Measurements from ENCODE around the gene RALGPS1.

RALGPS1 gene

GRCh38 chr9:127027694-127028093, 113.1 kb downstream of the RALGPS1 start:
- DNase-seq (ENCODE audit: low spot score) = no peak
- in situ Hi-C loops (cut with MboI; ENCODE audit: low pct_unique_long_range_greater_than_20kb, low sequenced_read_pairs, unreplicated experiment) = no loop called here

GRCh38 chr9:127029548-127029947, 115.0 kb downstream of the RALGPS1 start:
- DNase-seq (ENCODE audit: low spot score) = no peak
- no peak for TF ChIP-seq CTCF (IDR thresholded peaks at IDR 0.05; ENCODE audit: extremely low read depth, insufficient read depth, missing control alignments)
- in situ Hi-C loops (cut with MboI; ENCODE audit: low pct_unique_long_range_greater_than_20kb, low sequenced_read_pairs, unreplicated experiment) = no loop called here

More at GRCh38 chr9:127027694-127028093, 113.1 kb downstream of the RALGPS1 start:
- TF ChIP-seq CTCF (IDR thresholded peaks at IDR 0.05; ENCODE audit: extremely low read depth, insufficient read depth, missing control alignments) = no peak

- in situ Hi-C loops (cut with MboI; ENCODE audit: low pct_unique_long_range_greater_than_20kb, low sequenced_read_pairs, unreplicated experiment) = no loop called here
- DNase-seq (ENCODE audit: low spot score) = no peak
- no peak for TF ChIP-seq CTCF (IDR thresholded peaks at IDR 0.05; ENCODE audit: extremely low read depth, insufficient read depth, missing control alignments)
These were observed 116.5 kb downstream of the RALGPS1 start for GRCh38 chr9:127030814-127031740.

- in situ Hi-C loops (cut with MboI; ENCODE audit: low pct_unique_long_range_greater_than_20kb, low sequenced_read_pairs, unreplicated experiment) = no loop called here
- DNase-seq (ENCODE audit: low spot score) = no peak
- no peak for TF ChIP-seq CTCF (IDR thresholded peaks at IDR 0.05; ENCODE audit: extremely low read depth, insufficient read depth, missing control alignments)
These were observed 117.7 kb downstream of the RALGPS1 start for GRCh38 chr9:127032256-127032655.

- DNase-seq (ENCODE audit: low spot score) = no peak
- no peak for TF ChIP-seq CTCF (IDR thresholded peaks at IDR 0.05; ENCODE audit: extremely low read depth, insufficient read depth, missing control alignments)
- in situ Hi-C loops (cut with MboI; ENCODE audit: low pct_unique_long_range_greater_than_20kb, low sequenced_read_pairs, unreplicated experiment) = no loop called here
These were observed 118.5 kb downstream of the RALGPS1 start for GRCh38 chr9:127033061-127033460.

GRCh38 chr9:127033789-127034188, 119.2 kb downstream of the RALGPS1 start:
- TF ChIP-seq CTCF (IDR thresholded peaks at IDR 0.05; ENCODE audit: extremely low read depth, insufficient read depth, missing control alignments) = no peak
- no peak for DNase-seq (ENCODE audit: low spot score)
- in situ Hi-C loops (cut with MboI; ENCODE audit: low pct_unique_long_range_greater_than_20kb, low sequenced_read_pairs, unreplicated experiment) = no loop called here
